ENCODE data around the gene ANKLE1.

GRCh38 chr19:17243830-17244617, 37.7 kb upstream of the ANKLE1 start:
- TF ChIP-seq CTCF (conservative IDR thresholded peaks at IDR 0.05 in 1 of 2, IDR thresholded peaks at IDR 0.05 in 1 of 2; ENCODE audit: extremely low read depth in 1 of 2, insufficient read depth in 1 of 2, low read depth in 1 of 2, low read length in 2 of 2) (no peak), EZH2 (IDR thresholded peaks at IDR 0.05; ENCODE audit: borderline replicate concordance, low read length) (no peak)

Measured in mammary epithelial cell (primary cell).